GM13977 (cell line): ENCODE data around the gene RNF225.
A peak's percentile ranks its signal among the peaks of the same experiment; 100 is the strongest.
"Not testable (repeated sequence)": the region's sequence is repeated elsewhere in the genome, so short reads cannot be mapped to it uniquely, and the experiment has no call there.

Experiments
- DNase-seq: peaks from one replicate; pipeline ENCODE4 v3.0.0; 2012; ENCODE audit warnings: low spot score
- CTCF ChIP-seq: IDR thresholded peaks from 2 replicates; pipeline ENCODE4 v1.5.1; 2012; ENCODE audit warnings: mild to moderate bottlenecking, control low read depth; ENCODE audit not compliant: insufficient read depth; ENCODE audit errors: extremely low read depth, missing control alignments
- in situ Hi-C: fragments of 300-500 bp; cut with MboI; formaldehyde crosslinking; loops from one replicate; pipeline ENCODE4 v1.12.0; 2022; ENCODE audit warnings: low sequenced_read_pairs, low pct_unique_long_range_greater_than_20kb, mixed read lengths, inconsistent platforms; ENCODE audit not compliant: unreplicated experiment

RNF225 gene

GRCh38 chr19:58372311-58373133 lies 22.9 kb upstream of the RNF225 start:
- in situ Hi-C loops, result no loop called here
- DNase-seq, result no peak
- no peak for TF ChIP-seq CTCF

GRCh38 chr19:58374200-58374599 lies 21.3 kb upstream of the RNF225 start:
- TF ChIP-seq CTCF, result no peak
- in situ Hi-C loops, result no loop called here
- DNase-seq, result no peak

- DNase-seq, in situ Hi-C loops: not testable (repeated sequence)
These were observed 18.7 kb upstream of the RNF225 start for GRCh38 chr19:58376724-58377123.

GRCh38 chr19:58379246-58379645 lies 16.2 kb upstream of the RNF225 start:
- DNase-seq, result no peak
- in situ Hi-C loops, result no loop called here
- no peak for TF ChIP-seq CTCF

GRCh38 chr19:58380037-58380661 lies 15.3 kb upstream of the RNF225 start:
- DNase-seq, result no peak
- TF ChIP-seq CTCF, result no peak
- in situ Hi-C loops, result no loop called here

- peak; percentile 97 for DNase-seq
- no peak for TF ChIP-seq CTCF
- in situ Hi-C loops, result no loop called here
These were observed 14.6 kb upstream of the RNF225 start, which contains the start of gene ZNF837 for GRCh38 chr19:58380662-58381459. ZNF837 (minus strand) TSS chr19:58381030; CDS start chr19:58369332, 11,698 bp downstream.
